ENCODE results near the gene S100A9. TPM values are rescaled to one million over a fixed set of nuclear protein-coding genes. Genes with fewer than 3 reads are reported as not detected.

The S100A9 gene
- total RNA-seq, 1 experiment from 2014 or later = not detected

DNA sequence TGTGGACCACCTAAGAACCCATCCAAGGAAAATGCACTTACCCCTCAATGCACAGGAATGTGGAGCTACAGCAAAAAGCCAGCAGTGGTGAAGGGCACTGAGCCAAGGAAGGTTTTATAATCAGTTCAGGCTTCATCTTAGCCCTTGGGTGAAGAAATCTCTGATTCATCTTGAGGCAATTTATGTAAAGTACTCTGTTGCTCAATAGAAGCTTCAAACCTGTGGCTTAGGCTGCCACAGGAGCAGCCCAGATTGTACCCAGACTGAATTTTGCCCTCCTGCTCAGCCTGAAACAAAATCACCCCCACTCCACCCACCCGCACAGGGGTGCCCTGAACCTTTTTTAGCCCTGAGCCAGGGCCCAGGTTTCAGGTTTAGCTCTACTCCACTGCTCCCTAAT, 17.9 kb downstream of the S100A9 start, which contains the start of gene S100A12:
S100A12 (minus strand) TSS at position 111 of the 400 bp plus-strand sequence. CDS start 1,029 bp downstream, outside the sequence.
- Histone ChIP-seq H3K27ac (ENCODE audit: insufficient read length, low read depth, low read length) (no peak within 1 kb of the TSS), H2AFZ (ENCODE audit: low read length) (no peak within 1 kb of the TSS), H3K9ac (ENCODE audit: extremely low read depth, insufficient read length, low read length) (no peak within 1 kb of the TSS), H3K23ac (ENCODE audit: insufficient read length, low read depth, low read length) (no peak within 1 kb of the TSS), H3K79me1 (ENCODE audit: insufficient read depth, low read depth, low read length, poor library complexity, severe bottlenecking) (no peaks in the 10 kb centered on the region), H3K4me1 (ENCODE audit: insufficient read depth, low read length) (no peaks in the 10 kb centered on the region), H3T11ph (ENCODE audit: low read length) (no peak within 1 kb of the TSS), H2BK15ac (ENCODE audit: low read depth, low read length) (no peak within 1 kb of the TSS), H3K27me3 (ENCODE audit: insufficient read depth, low read length) (no peaks in the 10 kb centered on the region), H2BK20ac (ENCODE audit: low read depth, low read length, poor library complexity, severe bottlenecking) (no peak within 1 kb of the TSS), H3K18ac (ENCODE audit: insufficient read length, low read depth, low read length) (no peak within 1 kb of the TSS), H3K4me2 (ENCODE audit: insufficient read depth, insufficient read length, low read length) (no peak within 1 kb of the TSS), H3K23me2 (ENCODE audit: insufficient read length, low read depth, low read length, poor library complexity, severe bottlenecking) (no peaks in the 10 kb centered on the region), H3K56ac (ENCODE audit: insufficient read length, low read depth, low read length) (no peak within 1 kb of the TSS), H3K4ac (ENCODE audit: low read depth, low read length) (no peak within 1 kb of the TSS), H2BK12ac (ENCODE audit: insufficient read length, low read depth, low read length) (no peak within 1 kb of the TSS), H4K91ac (ENCODE audit: insufficient read length, low read depth, low read length) (no peak within 1 kb of the TSS), H2BK5ac (ENCODE audit: insufficient read length, low read length) (no peak within 1 kb of the TSS), H3K9me3 (ENCODE audit: control insufficient read depth, low read depth, low read length) (no peaks in the 10 kb centered on the region), H2BK120ac (ENCODE audit: low read depth, low read length, poor library complexity, severe bottlenecking) (no peak within 1 kb of the TSS), H4K20me1 (ENCODE audit: control insufficient read depth, insufficient read depth, insufficient read length) (no peaks in the 10 kb centered on the region), H4K8ac (replicated peaks; ENCODE audit: insufficient read length, low read depth, low read length) (no peak within 1 kb of the TSS), H3K14ac (ENCODE audit: insufficient read depth, low read length) (no peak within 1 kb of the TSS), H2AK5ac (ENCODE audit: insufficient read length, low read length) (no peak within 1 kb of the TSS), H4K5ac (ENCODE audit: insufficient read length, low read depth, low read length) (no peak within 1 kb of the TSS), H3K79me2 (ENCODE audit: insufficient read depth, low read length) (no peaks in the 10 kb centered on the region)
- WGBS (ENCODE audit: extremely low coverage, insufficient read length, low lambda C conversion rate) = no CpG with 5 or more reads among the region's 1 CpG
- no peak within 1 kb of the TSS for H3K27ac Mint-ChIP-seq
- peaks cover 4% of the 10 kb centered on the region for H3K27me3 Mint-ChIP-seq (ENCODE audit: low read depth)
- H3K4me3 Mint-ChIP-seq = no peak within 1 kb of the TSS
- DNase-seq = no peak
- no peaks in the 10 kb centered on the region; a peak in 2 of 5 replicates for H3K9me3 Mint-ChIP-seq
- TF ChIP-seq, protein P1, sequence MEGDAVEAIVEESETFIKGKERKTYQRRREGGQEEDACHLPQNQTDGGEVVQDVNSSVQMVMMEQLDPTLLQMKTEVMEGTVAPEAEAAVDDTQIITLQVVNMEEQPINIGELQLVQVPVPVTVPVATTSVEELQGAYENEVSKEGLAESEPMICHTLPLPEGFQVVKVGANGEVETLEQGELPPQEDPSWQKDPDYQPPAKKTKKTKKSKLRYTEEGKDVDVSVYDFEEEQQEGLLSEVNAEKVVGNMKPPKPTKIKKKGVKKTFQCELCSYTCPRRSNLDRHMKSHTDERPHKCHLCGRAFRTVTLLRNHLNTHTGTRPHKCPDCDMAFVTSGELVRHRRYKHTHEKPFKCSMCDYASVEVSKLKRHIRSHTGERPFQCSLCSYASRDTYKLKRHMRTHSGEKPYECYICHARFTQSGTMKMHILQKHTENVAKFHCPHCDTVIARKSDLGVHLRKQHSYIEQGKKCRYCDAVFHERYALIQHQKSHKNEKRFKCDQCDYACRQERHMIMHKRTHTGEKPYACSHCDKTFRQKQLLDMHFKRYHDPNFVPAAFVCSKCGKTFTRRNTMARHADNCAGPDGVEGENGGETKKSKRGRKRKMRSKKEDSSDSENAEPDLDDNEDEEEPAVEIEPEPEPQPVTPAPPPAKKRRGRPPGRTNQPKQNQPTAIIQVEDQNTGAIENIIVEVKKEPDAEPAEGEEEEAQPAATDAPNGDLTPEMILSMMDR (conservative IDR thresholded peaks at IDR 0.05) = no peak
- H3K4me1 Mint-ChIP-seq = no peaks in the 10 kb centered on the region
- no peaks in the 10 kb centered on the region for H3K36me3 Mint-ChIP-seq (ENCODE audit: insufficient read depth in 1 of 3, low read depth in 3 of 3)

All from H9 (cell line).